ENCODE measurements around the gene SYNDIG1.

The SYNDIG1 gene

GRCh38 chr20:24529369-24529719 lies 59.9 kb downstream of the SYNDIG1 start:
- FAIRE-seq = no peak

GRCh38 chr20:24530131-24530680 lies 60.8 kb downstream of the SYNDIG1 start:
- FAIRE-seq = no peak

GRCh38 chr20:24531202-24531601 lies 61.8 kb downstream of the SYNDIG1 start:
- no peak for FAIRE-seq

GRCh38 chr20:24531631-24532419 lies 62.4 kb downstream of the SYNDIG1 start:
- FAIRE-seq = no peak

GRCh38 chr20:24533449-24533848 lies 64.0 kb downstream of the SYNDIG1 start:
- no peak for FAIRE-seq

- no peak for FAIRE-seq
These were observed 64.9 kb downstream of the SYNDIG1 start for GRCh38 chr20:24534282-24534681.

GRCh38 chr20:24535941-24536730 lies 66.7 kb downstream of the SYNDIG1 start:
- FAIRE-seq = no peak

- no peak for FAIRE-seq
These were observed 67.8 kb downstream of the SYNDIG1 start for GRCh38 chr20:24537210-24537609.

- FAIRE-seq = no peak
These were observed 73.3 kb downstream of the SYNDIG1 start for GRCh38 chr20:24542721-24543120.

GRCh38 chr20:24543168-24543567 lies 73.7 kb downstream of the SYNDIG1 start:
- no peak for FAIRE-seq

- no peak for FAIRE-seq
These were observed 74.3 kb downstream of the SYNDIG1 start for GRCh38 chr20:24543741-24544140.

- FAIRE-seq = no peak
These were observed 74.9 kb downstream of the SYNDIG1 start for GRCh38 chr20:24544371-24544770.

GRCh38 chr20:24545168-24545567 lies 75.7 kb downstream of the SYNDIG1 start:
- FAIRE-seq = no peak

GRCh38 chr20:24546232-24546892 lies 76.9 kb downstream of the SYNDIG1 start:
- no peak for FAIRE-seq

GRCh38 chr20:24547967-24548366 lies 78.5 kb downstream of the SYNDIG1 start:
- FAIRE-seq = no peak

- FAIRE-seq = no peak
These were observed 89.8 kb downstream of the SYNDIG1 start for GRCh38 chr20:24559114-24559732.

GRCh38 chr20:24560571-24561491 lies 91.4 kb downstream of the SYNDIG1 start:
- no peak for FAIRE-seq

GRCh38 chr20:24565835-24566351 lies 96.5 kb downstream of the SYNDIG1 start:
- no peak for FAIRE-seq

- FAIRE-seq = no peak
These were observed 97.2 kb downstream of the SYNDIG1 start for GRCh38 chr20:24566656-24567055.

GRCh38 chr20:24567508-24567907 lies 98.1 kb downstream of the SYNDIG1 start:
- no peak for FAIRE-seq

GRCh38 chr20:24568842-24569241 lies 99.4 kb downstream of the SYNDIG1 start:
- no peak for FAIRE-seq

- no peak for FAIRE-seq
These were observed 101.7 kb downstream of the SYNDIG1 start for GRCh38 chr20:24571159-24571558.

Measured in A204.1 (cell line).